HG03521 (cell line): ENCODE measurements around the gene SERGEF.

Experiments
- ATAC-seq: cut with Tn5 transposase; IDR thresholded peaks from one replicate; pipeline ENCODE4 v1.9.1; 2021; ENCODE audit warnings: mild to moderate bottlenecking, moderate library complexity; ENCODE audit not compliant: unreplicated experiment

The SERGEF gene

GRCh38 chr11:17740649-17741235, 272.1 kb downstream of the SERGEF start:
- ATAC-seq = no peak

DNA sequence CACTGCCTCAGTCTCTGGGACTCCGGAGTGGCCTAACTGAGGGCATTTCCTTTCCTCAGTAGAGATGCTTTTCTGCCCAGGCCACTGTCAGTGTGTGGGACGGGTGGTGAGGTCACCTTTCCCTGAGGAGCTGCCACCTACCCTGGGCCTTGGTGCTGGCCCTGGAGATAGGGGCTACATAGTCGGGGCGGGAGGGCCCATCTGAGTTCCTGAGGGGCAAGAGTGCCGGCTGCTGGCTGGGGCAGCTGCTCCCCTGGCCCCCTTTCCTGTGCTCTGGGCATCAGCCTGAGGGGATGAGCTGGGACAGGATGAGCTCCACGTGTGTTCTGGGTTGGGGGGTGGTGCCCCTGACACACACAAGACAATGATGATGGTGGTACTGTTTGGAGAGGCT, 272.9 kb downstream of the SERGEF start:
- ATAC-seq = no peak

- no peak for ATAC-seq
Observed at GRCh38 chr11:17738151-17738973, 274.5 kb downstream of the SERGEF start.
